ENCODE data around the gene ZIC2.
"Not testable (repeated sequence)": the region's sequence is repeated elsewhere in the genome, so short reads cannot be mapped to it uniquely, and the experiment has no call there.

Gene ZIC2

DNA sequence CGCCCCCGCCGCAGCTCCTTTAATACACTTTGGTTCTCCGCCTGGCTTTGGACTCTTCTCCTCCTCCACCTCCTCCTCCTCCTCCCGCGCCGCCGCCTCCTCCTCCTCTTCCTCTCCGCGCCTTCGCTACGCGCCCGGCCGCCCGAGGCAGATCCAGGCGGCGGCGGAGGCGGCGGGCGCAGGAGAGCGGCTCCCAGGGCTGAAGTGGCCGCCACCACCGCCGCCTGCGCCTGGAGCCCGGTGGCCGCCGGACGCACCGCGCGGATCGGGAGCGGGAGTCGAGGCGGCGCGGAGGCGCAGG is at the start of gene ZIC2:
TSS of gene ZIC2 (plus strand) at position 50 of the 301 bp plus-strand sequence. CDS start 281 bp downstream, outside the sequence.
- DNase-seq (ENCODE audit: insufficient read length, low spot score) (no peak), FAIRE-seq (no peak)
- 0 out of 2 replicates have a peak, but pooled peaks have one; percentile 24 for TF ChIP-seq POLR2A (IDR thresholded peaks at IDR 0.05; ENCODE audit: low read depth, low read length)

DNA sequence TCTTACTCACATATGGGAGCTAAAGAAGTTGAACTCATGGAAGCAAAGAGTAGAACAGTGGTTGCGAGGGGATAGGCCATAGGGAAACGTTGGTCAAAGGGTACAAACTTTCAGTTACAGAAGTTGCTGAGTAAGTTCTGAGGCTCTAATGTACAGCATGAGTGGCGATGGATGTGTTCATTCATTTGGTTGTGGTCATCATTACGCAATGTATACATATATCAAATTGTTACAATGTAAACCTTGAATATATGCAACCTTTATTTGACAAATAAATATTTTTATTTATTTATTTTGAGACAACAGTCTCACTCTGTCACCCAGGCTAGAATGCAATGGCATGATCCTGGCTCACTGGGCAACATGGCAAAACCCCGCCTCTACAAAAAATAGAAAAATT is 48.7 kb upstream of the ZIC2 start:
- no peak for DNase-seq (ENCODE audit: insufficient read length, low spot score)
- no peak for FAIRE-seq
- TF ChIP-seq POLR2A (IDR thresholded peaks at IDR 0.05; ENCODE audit: low read depth, low read length): no peak

DNA sequence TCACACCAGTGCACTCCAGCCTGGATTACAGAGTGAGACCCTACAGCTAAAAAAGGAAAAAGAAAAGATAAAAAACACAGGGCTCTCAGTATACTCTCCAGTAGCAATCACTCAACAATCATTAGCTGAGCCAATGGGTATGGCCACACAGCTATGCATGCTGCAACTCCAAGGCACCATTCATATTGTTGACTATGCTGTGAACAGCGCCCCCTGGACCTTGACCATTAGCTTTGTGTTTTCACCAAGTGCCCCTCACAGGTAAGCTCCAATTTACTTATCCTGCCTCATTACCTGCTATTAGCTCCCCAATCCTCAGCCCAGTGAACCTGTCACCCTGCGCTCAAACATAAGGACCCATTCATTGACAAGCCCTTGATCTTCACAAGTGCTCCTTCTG is 45.8 kb upstream of the ZIC2 start:
- FAIRE-seq (no peak), DNase-seq (ENCODE audit: insufficient read length, low spot score) (no peak)
- no peak for TF ChIP-seq POLR2A (IDR thresholded peaks at IDR 0.05; ENCODE audit: low read depth, low read length)

DNA sequence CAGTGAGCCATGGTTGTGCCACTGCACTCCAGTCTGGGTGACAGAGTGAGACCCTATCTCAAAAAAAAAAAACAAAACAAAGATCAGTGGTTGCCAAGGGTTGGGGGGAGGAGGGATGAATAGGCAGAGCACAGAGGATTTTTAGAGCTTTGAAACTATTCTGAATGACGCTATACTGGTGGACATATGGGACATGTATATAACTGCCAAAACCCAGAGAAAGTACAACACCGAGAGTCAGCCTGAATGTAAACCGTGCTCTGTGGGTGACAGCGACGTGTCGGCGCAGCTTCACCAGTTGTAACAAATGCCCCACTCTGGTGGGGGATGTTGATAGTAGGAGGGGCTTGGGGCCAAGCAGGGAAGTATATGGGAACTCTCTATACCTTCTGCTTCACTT is 42.9 kb upstream of the ZIC2 start:
- FAIRE-seq (no peak), DNase-seq (ENCODE audit: insufficient read length, low spot score) (no peak)

DNA sequence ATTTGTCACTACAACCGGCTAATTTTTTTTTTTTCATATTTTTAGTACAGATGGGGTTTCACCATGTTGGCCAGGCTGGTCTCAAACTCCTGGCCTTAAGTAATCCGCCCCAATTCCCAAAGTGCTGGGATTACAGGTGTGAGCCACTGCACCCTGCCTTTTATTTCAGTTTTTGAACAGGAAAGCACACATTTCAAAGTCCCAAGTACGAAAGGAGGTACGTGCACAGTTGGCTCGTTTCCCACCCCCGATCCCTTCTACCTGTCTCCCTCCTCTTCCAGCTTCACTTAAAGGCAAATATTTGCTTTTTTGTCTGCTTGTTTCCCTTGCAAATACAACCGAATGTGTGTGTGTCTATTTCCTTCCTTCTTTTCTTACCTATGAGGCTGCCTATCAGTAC is 40.5 kb upstream of the ZIC2 start:
- no peak for TF ChIP-seq POLR2A (IDR thresholded peaks at IDR 0.05; ENCODE audit: low read depth, low read length)
- no peak for FAIRE-seq
- DNase-seq (ENCODE audit: insufficient read length, low spot score): no peak

More for the DNA sequence above, 42.9 kb upstream of the ZIC2 start:
- TF ChIP-seq POLR2A (IDR thresholded peaks at IDR 0.05; ENCODE audit: low read depth, low read length): no peak

DNA sequence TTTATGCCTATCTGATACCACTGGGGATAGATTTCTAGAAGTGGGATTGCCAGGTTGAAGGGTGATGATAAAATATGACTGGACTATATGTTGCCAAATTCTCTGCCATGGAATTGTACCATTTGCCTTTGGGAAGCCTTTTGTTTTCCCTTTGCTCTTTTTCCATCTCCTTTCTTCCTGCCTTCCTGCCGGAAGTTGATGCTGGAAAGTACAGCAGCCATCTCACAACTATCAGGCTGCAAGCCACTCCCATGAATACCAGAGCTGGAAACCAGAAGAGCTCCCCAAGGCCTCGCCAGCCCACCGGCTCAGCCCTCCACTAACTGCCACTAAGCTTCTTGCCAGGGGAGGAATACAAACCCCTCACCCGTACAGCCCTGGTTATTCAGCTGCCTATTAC is 39.7 kb upstream of the ZIC2 start:
- FAIRE-seq: no peak
- no peak for DNase-seq (ENCODE audit: insufficient read length, low spot score)
- no peak for TF ChIP-seq POLR2A (IDR thresholded peaks at IDR 0.05; ENCODE audit: low read depth, low read length)

DNA sequence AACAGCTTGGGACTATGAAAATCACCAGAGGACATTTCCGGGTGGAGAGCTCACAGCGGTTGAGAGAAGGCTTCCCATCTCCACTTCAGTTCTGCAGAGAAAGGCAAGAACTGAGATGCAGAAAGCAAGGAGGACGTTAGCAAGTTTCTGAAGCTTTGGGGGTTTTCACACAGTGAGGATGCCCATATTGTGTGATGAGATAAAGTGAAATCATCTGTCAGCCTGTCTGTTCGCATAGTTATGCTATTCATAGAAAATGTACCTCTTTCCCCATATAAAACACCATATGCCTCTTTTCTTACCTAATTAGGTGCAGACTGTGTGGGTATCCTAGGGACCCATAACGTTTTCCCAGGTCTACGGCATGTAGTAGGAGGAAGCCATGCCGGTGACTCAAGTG is 37.5 kb upstream of the ZIC2 start:
- no peak for DNase-seq (ENCODE audit: insufficient read length, low spot score)
- no peak for FAIRE-seq

DNA sequence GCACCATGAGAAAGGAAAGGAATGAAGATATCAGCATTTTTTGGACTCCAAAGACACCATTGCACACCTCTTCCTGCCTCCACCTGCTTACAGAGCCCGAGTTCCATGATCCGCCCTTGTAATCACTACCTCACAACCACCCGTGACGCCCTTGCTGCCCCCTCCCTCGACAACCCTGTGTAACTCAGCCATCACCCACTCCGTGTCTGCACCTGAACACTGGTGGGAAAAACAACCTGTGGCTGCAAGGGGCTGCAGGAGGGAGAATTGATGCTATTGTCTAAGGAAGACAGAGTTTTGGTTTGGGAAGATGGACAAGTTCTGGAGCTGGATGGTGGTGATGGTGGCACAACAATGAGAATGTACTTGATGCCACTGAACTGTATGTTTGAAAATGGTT is 37.0 kb upstream of the ZIC2 start:
- DNase-seq (ENCODE audit: insufficient read length, low spot score): no peak
- no peak for FAIRE-seq
- TF ChIP-seq POLR2A (IDR thresholded peaks at IDR 0.05; ENCODE audit: low read depth, low read length): no peak

More for the DNA sequence above, 37.5 kb upstream of the ZIC2 start:
- no peak for TF ChIP-seq POLR2A (IDR thresholded peaks at IDR 0.05; ENCODE audit: low read depth, low read length)

DNA sequence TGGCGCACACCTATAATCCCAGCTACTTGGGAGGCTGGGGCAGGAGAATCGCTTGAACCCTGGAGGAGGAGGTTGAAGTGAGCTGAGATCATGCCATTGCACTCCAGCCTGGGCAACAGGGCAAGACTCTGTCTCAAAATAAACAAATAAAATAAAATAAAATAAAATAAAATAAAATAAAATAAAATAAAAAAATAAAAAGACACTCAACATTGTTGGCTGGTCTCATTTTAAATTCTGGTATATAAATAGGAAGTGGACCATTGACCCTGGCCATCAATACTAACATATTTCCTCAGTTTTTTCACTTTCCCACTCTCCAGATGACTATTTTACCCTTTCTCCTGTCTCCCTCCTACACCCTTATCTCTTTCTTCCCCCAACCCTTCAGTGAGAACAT is 36.1 kb upstream of the ZIC2 start:
- not testable (repeated sequence) for FAIRE-seq; DNase-seq (ENCODE audit: insufficient read length, low spot score)

DNA sequence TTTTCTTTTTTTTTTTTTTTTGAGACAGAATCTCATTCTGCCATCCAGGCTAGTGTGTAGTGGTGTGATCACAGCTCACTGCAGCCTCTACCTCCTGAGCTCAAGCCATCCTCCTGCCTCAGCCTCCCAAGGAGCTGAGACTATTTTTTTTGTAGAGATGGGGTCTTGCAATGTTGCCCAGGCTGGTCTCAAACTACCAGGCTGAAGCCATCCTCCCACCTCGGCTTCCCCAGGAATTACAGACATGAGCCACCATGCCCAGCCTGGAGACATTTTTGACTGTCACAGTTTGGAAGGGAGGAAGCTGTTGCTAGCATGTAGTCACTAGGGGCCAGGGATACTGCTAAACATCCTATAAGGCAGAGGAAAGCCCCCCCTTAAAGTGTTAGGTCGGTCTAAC is 33.9 kb upstream of the ZIC2 start:
- FAIRE-seq (no peak), DNase-seq (ENCODE audit: insufficient read length, low spot score) (no peak)
- TF ChIP-seq POLR2A (IDR thresholded peaks at IDR 0.05; ENCODE audit: low read depth, low read length): no peak

DNA sequence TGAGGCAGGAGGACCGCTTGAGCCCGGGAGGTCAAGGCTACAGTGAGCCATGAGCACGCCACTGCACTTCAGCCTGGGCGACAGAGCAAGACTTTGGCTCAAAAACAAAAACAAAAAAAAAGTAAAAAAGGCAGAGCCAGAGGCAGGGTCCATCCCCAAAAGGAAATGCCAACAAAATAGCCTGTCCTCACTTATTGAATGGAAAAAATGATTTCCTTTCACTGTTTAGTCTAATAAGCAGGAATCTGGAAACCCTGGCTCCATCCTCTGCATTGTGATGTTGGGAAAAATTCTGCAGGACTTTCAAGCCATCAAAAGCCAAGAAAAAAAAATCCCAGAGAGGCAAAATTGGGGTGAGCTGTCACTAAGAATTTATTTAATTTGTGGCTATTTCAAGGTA is 33.2 kb upstream of the ZIC2 start:
- no peak for TF ChIP-seq POLR2A (IDR thresholded peaks at IDR 0.05; ENCODE audit: low read depth, low read length)
- no peak for DNase-seq (ENCODE audit: insufficient read length, low spot score)
- FAIRE-seq: no peak

DNA sequence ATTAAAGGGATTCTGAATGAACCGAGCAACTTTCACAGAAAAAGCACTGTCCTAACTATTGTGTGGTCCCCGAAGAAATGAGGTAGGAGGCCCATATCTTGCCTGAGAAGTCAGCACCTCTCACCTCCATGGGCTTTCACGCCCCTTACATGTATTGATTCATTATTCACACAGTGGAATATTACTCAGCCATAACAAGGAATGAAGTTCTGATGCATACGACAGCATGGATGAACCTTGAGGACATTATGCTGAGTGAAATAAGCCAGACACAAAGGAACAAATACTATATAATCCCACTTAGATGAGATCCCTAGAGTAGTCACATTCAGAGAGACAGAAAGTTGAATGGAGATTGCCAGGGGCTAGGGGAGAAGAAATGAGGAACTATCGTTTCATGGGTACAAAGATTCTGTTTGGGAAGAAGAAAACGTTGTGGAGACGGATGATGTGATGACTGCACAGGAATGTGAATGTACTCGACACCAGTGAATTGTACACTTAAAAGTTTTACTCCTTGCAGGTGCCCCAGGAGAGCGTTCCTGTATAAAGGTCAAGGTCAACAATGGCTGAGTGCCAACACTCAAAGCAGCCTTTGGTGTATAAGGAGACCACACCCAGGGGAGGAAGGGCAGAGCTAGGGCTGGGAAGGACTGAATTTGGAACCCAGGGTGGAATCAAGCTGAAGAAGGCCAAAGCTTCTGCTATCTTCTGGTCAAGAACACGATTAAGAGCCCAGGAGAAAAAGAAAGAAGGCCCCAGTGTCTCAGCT is 32.5 kb upstream of the ZIC2 start:
- FAIRE-seq (no peak), DNase-seq (ENCODE audit: insufficient read length, low spot score) (no peak)
- no peak for TF ChIP-seq POLR2A (IDR thresholded peaks at IDR 0.05; ENCODE audit: low read depth, low read length)

DNA sequence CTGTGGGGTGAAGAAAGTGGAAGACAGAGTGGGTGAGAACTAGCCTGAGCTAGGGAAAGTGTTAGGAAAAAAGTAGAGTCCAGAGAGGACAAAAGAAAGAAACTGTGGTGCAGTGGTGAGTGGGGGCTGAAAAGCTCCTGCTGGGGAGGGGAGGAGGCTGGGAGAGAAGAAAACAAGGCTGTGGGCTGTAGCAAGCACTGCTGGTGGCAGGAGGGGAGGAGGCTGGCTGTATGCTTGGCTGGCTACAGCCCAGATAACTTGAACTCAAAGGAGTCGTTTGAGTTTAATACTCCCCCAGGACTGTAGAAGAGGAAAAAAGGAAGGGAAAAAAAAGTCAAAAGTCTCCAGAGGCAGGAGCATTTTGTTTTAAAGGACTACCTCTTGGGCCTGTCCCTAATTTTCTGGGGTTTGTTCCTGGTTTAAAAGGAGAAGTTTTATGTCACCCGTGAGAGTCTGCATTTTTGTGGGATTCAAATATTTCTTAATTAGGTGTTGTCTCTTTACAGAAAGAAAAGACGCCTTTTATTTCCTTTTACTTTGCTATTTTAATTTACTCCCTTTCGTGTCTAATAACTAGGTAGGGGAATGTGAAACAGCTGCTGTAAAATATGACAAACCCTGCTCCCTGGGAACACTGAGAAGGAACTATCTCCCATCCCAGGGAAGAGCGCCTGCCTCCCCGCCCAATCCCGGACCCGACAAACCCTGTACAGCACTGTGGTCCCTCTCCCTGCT is 31.7 kb upstream of the ZIC2 start:
- no peak for DNase-seq (ENCODE audit: insufficient read length, low spot score)
- TF ChIP-seq POLR2A (IDR thresholded peaks at IDR 0.05; ENCODE audit: low read depth, low read length): no peak
- FAIRE-seq: no peak

DNA sequence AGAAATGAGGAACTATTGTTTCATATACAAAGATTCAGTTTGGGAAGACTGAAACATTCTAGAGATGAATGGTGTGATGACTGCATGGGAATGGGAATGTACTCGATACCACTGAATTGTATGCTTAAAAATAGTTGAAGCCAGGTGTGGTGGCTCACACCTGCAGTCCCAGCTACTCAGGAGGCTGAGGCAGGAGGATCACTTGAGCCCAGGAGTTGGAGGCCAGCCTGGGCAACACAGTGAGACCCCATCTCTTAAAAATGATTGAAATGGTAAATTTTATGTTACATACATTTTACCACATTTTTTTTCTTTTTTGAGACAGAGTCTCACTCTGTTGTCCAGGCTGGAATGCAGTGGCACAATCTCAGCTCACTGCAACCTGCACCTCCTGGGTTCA is 29.9 kb upstream of the ZIC2 start:
- FAIRE-seq; DNase-seq (ENCODE audit: insufficient read length, low spot score): not testable (repeated sequence)

DNA sequence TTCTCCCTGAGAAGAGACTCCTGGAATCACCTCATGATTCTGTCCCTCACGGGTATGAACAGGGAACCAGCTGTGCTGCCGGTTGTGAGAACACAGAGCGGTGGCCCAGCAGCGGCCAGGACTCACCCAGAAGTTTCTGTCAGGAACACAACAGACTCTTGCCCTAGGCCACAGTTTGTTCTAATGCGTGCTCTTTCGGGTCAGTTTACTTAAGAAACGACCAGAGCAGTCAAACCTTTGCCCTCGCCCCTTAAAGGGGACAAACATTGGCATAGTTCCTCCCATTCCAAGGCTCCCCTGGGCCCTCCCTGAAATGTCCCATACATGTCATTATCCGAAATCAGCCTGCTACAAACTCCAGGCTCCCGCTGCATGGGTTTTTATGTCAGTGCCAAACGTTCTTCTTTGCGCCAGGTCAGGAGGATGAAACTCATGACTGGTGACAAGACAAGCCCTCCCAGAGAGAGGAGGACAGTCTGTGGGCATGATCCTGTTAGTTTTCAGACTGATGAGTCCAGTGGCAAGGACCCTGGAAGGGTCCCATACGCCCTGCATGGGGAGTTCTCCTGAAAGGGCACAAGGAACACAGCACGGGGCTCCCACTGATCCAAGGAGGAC is 28.3 kb upstream of the ZIC2 start:
- TF ChIP-seq POLR2A (IDR thresholded peaks at IDR 0.05; ENCODE audit: low read depth, low read length): no peak
- DNase-seq (ENCODE audit: insufficient read length, low spot score) (no peak), FAIRE-seq (no peak)
